MM.1S (cell line): ENCODE results near the gene PRDM1.
A peak's percentile ranks its signal among the peaks of the same experiment; 100 is the strongest.

Experiments used
- DNase-seq: peaks from one replicate; pipeline ENCODE4 v3.0.0-alpha.2; 2015
- H2AFZ ChIP-seq: fragments of 300-600 bp; sonication (generic); 2 replicates; pipeline ENCODE4 v1.6.0; 2016; ENCODE audit warnings: antibody characterized with exemption, low read length
- H3F3A ChIP-seq: fragments of 300-600 bp; sonication (generic); 2 replicates; pipeline ENCODE4 v1.6.1; 2016; ENCODE audit warnings: mild to moderate bottlenecking, antibody characterized with exemption, low read length, moderate library complexity, mixed read lengths; ENCODE audit not compliant: insufficient read depth
- H3K27ac ChIP-seq: fragments of 300-600 bp; sonication (generic); 2 replicates; pipeline ENCODE4 v1.5.1; 2016; ENCODE audit warnings: mild to moderate bottlenecking, low read length
- H3K27me3 ChIP-seq: fragments of 300-600 bp; sonication (generic); replicated peaks from 2 replicates; pipeline ENCODE4 v1.6.0; 2016; ENCODE audit warnings: low read length; ENCODE audit not compliant: insufficient read depth
- H3K36me3 ChIP-seq: fragments of 300-600 bp; sonication (generic); replicated peaks from 2 replicates; pipeline ENCODE4 v1.6.1; 2016; ENCODE audit warnings: mild to moderate bottlenecking, low read length, mixed read lengths; ENCODE audit not compliant: insufficient read depth
- H3K4me1 ChIP-seq: fragments of 300-600 bp; sonication (generic); 2 replicates; pipeline ENCODE4 v1.6.1; 2016; ENCODE audit warnings: low read length, mixed read lengths
- H3K4me2 ChIP-seq: fragments of 300-600 bp; sonication (generic); 2 replicates; pipeline ENCODE4 v1.6.0; 2016; ENCODE audit warnings: low read depth, low read length
- H3K4me3 ChIP-seq: fragments of 300-600 bp; sonication (generic); 2 replicates; pipeline ENCODE4 v1.5.1; 2016; ENCODE audit warnings: low read length, mixed read lengths
- H3K79me2 ChIP-seq: fragments of 300-600 bp; sonication (generic); 2 replicates; pipeline ENCODE4 v1.6.1; 2016; ENCODE audit warnings: mixed run types, low read length, mixed read lengths
- H3K9ac ChIP-seq: fragments of 300-600 bp; sonication (generic); 2 replicates; pipeline ENCODE4 v1.6.1; 2016; ENCODE audit warnings: low read length, mixed read lengths
- H3K9me2 ChIP-seq: fragments of 300-600 bp; sonication (generic); replicated peaks from 2 replicates; pipeline ENCODE4 v1.6.1; 2016; ENCODE audit warnings: mild to moderate bottlenecking, low read length, mixed read lengths; ENCODE audit not compliant: insufficient read depth
- H3K9me3 ChIP-seq: fragments of 300-600 bp; sonication (generic); replicated peaks from 2 replicates; pipeline ENCODE4 v1.6.1; 2016; ENCODE audit warnings: mild to moderate bottlenecking, low read length, mixed read lengths; ENCODE audit not compliant: insufficient read depth
- H4K20me1 ChIP-seq: fragments of 300-600 bp; sonication (generic); 2 replicates; pipeline ENCODE4 v1.6.1; 2016; ENCODE audit warnings: mild to moderate bottlenecking, low read length, moderate library complexity, mixed read lengths; ENCODE audit not compliant: insufficient read depth
- CTCF ChIP-seq: fragments of 300-600 bp; sonication (generic); IDR thresholded peaks from 2 replicates; pipeline ENCODE4 v1.5.1; 2016; ENCODE audit warnings: antibody characterized with exemption, low read length, mixed read lengths
- EZH2 ChIP-seq: fragments of 300-600 bp; sonication (generic); optimal IDR thresholded peaks from 2 replicates; pipeline ENCODE3; 2017; ENCODE audit warnings: low read depth, mild to moderate bottlenecking, antibody characterized with exemption, low read length, mixed read lengths
- EZH2phosphoT487 ChIP-seq: fragments of 300-600 bp; sonication (generic); IDR thresholded peaks from 2 replicates; pipeline ENCODE4 v1.6.1; 2018; ENCODE audit warnings: antibody characterized with exemption, low read length

Gene PRDM1

GRCh38 chr6:106152952-106153351, 66.8 kb downstream of the PRDM1 start:
- Histone ChIP-seq H3K4me2 (no peak overlapping the region), H3K79me2 (no peaks in the 10 kb centered on the region), H3K9ac (no peak overlapping the region), H4K20me1 (no peaks in the 10 kb centered on the region), H3K9me3 (no peaks in the 10 kb centered on the region), H2AFZ (no peak overlapping the region), H3K4me3 (no peak overlapping the region), H3K36me3 (no peaks in the 10 kb centered on the region), H3K27me3 (no peaks in the 10 kb centered on the region), H3F3A (no peaks in the 10 kb centered on the region), H3K4me1 (peaks cover 32% of the 10 kb centered on the region), H3K27ac (no peak overlapping the region), H3K9me2 (no peaks in the 10 kb centered on the region)
- TF ChIP-seq EZH2 (no peak), EZH2phosphoT487 (no peak), CTCF (no peak)
- DNase-seq, result no peak

GRCh38 chr6:106154326-106154725, 68.2 kb downstream of the PRDM1 start:
- Histone ChIP-seq H4K20me1 (no peaks in the 10 kb centered on the region), H3K9me3 (no peaks in the 10 kb centered on the region), H3K9me2 (no peaks in the 10 kb centered on the region), H3F3A (no peaks in the 10 kb centered on the region), H3K36me3 (no peaks in the 10 kb centered on the region), H3K4me3 (no peak overlapping the region), H3K27ac (no peak overlapping the region), H3K27me3 (no peaks in the 10 kb centered on the region), H3K9ac (no peak overlapping the region), H3K4me2 (no peak overlapping the region), H3K79me2 (no peaks in the 10 kb centered on the region), H2AFZ (no peak overlapping the region), H3K4me1 (peaks cover 18% of the 10 kb centered on the region)
- DNase-seq, result peak; percentile 1
- no peak for TF ChIP-seq EZH2

GRCh38 chr6:106155219-106155830, 69.2 kb downstream of the PRDM1 start:
- Histone ChIP-seq H3K79me2 (no peaks in the 10 kb centered on the region), H3K9ac (no peak overlapping the region), H4K20me1 (no peaks in the 10 kb centered on the region), H3K4me3 (no peak overlapping the region), H3K4me1 (peaks cover 14% of the 10 kb centered on the region), H3K9me3 (no peaks in the 10 kb centered on the region), H3K4me2 (no peak overlapping the region), H2AFZ (no peak overlapping the region), H3F3A (no peaks in the 10 kb centered on the region), H3K27ac (no peak overlapping the region), H3K36me3 (no peaks in the 10 kb centered on the region), H3K27me3 (no peaks in the 10 kb centered on the region), H3K9me2 (no peaks in the 10 kb centered on the region)
- TF ChIP-seq EZH2phosphoT487 (no peak), EZH2 (no peak), CTCF (no peak)
- DNase-seq, result peak; percentile 2

- Histone ChIP-seq H3K9ac (no peak overlapping the region), H3K27me3 (no peaks in the 10 kb centered on the region), H3F3A (no peaks in the 10 kb centered on the region), H3K36me3 (no peaks in the 10 kb centered on the region), H3K9me3 (no peaks in the 10 kb centered on the region), H4K20me1 (no peaks in the 10 kb centered on the region), H3K4me3 (no peak overlapping the region), H3K4me1 (peaks cover 25% of the 10 kb centered on the region), H3K4me2 (peak overlapping the region; percentile 14; the same call in 1 of the 2 replicates), H3K79me2 (peaks cover 1% of the 10 kb centered on the region; the same call in 1 of the 2 replicates), H3K27ac (no peak overlapping the region), H3K9me2 (no peaks in the 10 kb centered on the region), H2AFZ (peak overlapping the region; percentile 17; the same call in 1 of the 2 replicates)
- peak; percentile 5 for DNase-seq
- no peak for TF ChIP-seq CTCF
- no peak for TF ChIP-seq EZH2phosphoT487
- TF ChIP-seq EZH2, result no peak
Observed at GRCh38 chr6:106156413-106156812, 70.3 kb downstream of the PRDM1 start.
